H1 (cell line): Measurements from ENCODE around the gene TFAP2B. TPM values are rescaled to one million over a fixed set of nuclear protein-coding genes. Genes with fewer than 3 reads are reported as not detected.

Experiments
- BACH1 ChIP-seq: IDR thresholded peaks from 2 replicates; pipeline ENCODE4 v1.6.1; 2012; ENCODE audit warnings: low read length, improper control_type of control experiment
- CBX8 ChIP-seq: fragments of 300-800, 300-1000 bp; sonication (generic); IDR thresholded peaks from 2 replicates; pipeline ENCODE4 v1.7.1; 2016; ENCODE audit warnings: low read depth, low read length, borderline replicate concordance
- CEBPB ChIP-seq: IDR thresholded peaks from 2 replicates; pipeline ENCODE4 v1.6.1; 2012; ENCODE audit warnings: low read depth, low read length
- KDM1A ChIP-seq: fragments of 200-600, 300-600 bp; sonication (generic); IDR thresholded peaks from 2 replicates; pipeline ENCODE4 v1.7.1; 2016; ENCODE audit warnings: mild to moderate bottlenecking, low read length, borderline replicate concordance
- KDM4A ChIP-seq: IDR thresholded peaks from one replicate; pipeline ENCODE4 v1.7.1; 2012; ENCODE audit warnings: low read depth, mild to moderate bottlenecking, moderate library complexity, low read length, inconsistent platforms; ENCODE audit not compliant: severe bottlenecking
- MAX ChIP-seq: IDR thresholded peaks from 2 replicates; pipeline ENCODE4 v1.6.1; 2012; ENCODE audit warnings: inconsistent platforms
- NRF1 ChIP-seq: IDR thresholded peaks from 2 replicates; pipeline ENCODE4 v1.6.1; 2011; ENCODE audit warnings: mild to moderate bottlenecking, low read depth, low read length, improper control_type of control experiment
- PHF8 ChIP-seq: fragments of 200-600 bp; sonication (generic); conservative IDR thresholded peaks from 2 replicates; pipeline ENCODE4 v1.7.1; 2012; ENCODE audit warnings: low read depth, mild to moderate bottlenecking, inconsistent platforms, low read length, moderate library complexity
- POLR2A ChIP-seq, 2 experiments: IDR thresholded peaks; 1 replicate in 1 of 2; 2 replicates in 1 of 2; pipeline ENCODE4 v1.6.1; 2011; ENCODE audit warnings: low read depth in 2 of 2, low read length in 2 of 2, mild to moderate bottlenecking in 2 of 2; ENCODE audit errors: control extremely low read depth in 1 of 2
- RFX5 ChIP-seq: IDR thresholded peaks from 2 replicates; pipeline ENCODE4 v1.6.1; 2011; ENCODE audit warnings: low read depth, low read length, improper control_type of control experiment, borderline replicate concordance
- SP1 ChIP-seq: IDR thresholded peaks from 2 replicates; pipeline ENCODE4 v1.6.1; 2011; ENCODE audit warnings: low read depth, low read length
- SP4 ChIP-seq: IDR thresholded peaks from 2 replicates; pipeline ENCODE4 v1.6.1; 2012; ENCODE audit warnings: low read length, inconsistent platforms
- TCF12 ChIP-seq: IDR thresholded peaks from 2 replicates; pipeline ENCODE4 v1.6.1; 2011; ENCODE audit warnings: low read depth, mild to moderate bottlenecking, low read length
- polyA plus RNA-seq, 7 experiments: library from polyadenylated mRNA; depleted of rRNA in 3 of 7; stranded (reverse) in 5 of 7; unstranded in 2 of 7; fragments of >200 nt in 5 of 7; fragments of 200-250 nt in 2 of 7; gene quantifications; 1 replicate in 5 of 7; 2 replicates in 1 of 7; 4 replicates in 1 of 7; pipeline versions ENCODE4 v1.2.1 to v1.2.3, GENCODE V29; 2011 to 2013; ENCODE audit warnings: missing spikeins in 2 of 7, mixed read lengths in 2 of 7
- total RNA-seq: library from RNA; stranded (reverse); fragmentation: NEBNext Ultra II Directional; extraction: Animal tissue kit (Norgen Biotek cat#: 25700); gene quantifications from 2 replicates; pipeline ENCODE4 v1.2.1, GENCODE V29; 2021

TFAP2B gene
- total and polyA plus RNA-seq, 2 of the 8 experiments (the other 6 are each of a cell fraction or from before 2014, with no cell fraction given), result not detected

DNA sequence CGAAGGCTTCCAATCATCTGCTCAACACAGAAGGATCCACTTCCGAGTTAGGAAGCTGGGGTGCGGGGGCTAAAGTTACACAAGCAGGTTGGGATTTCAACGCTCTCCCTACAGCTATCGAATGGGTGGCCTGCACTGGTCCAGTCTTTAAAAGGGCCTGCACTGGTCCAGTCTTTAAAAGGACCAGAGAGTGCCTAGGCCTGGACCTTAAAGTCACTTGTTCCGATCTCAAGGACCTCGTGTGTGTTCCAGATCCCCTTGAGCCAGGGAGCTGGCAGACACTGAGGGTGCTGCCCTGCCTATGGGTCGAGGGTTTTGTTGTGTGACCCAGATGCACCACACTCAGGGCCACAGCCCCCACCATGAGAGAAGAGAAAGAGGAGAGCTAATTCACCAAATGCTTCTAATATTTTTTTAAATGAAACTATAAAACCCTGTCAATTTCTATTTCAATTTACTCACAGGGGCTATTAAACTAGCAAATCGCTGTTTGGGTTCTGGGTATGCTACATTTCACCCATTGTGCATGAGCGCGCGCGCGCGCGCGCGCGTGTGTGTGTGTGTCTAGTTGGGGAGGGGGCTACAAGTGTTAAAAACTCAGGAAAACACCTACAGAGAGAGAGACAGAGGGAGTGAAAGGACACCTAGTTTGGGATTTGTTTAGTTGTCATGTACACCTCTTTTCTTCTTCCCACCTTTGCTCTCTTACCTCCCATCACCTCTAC lies 7.5 kb downstream of the TFAP2B start (continued):
- TF ChIP-seq KDM4A (no peak), BACH1 (no peak), RFX5 (no peak), SP4 (no peak), TCF12 (no peak), CBX8 (peak; percentile 17; the same call in 1 of the 2 replicates), SP1 (no peak), PHF8 (no peak), MAX (no peak), POLR2A (IDR thresholded peaks at IDR 0.05; ENCODE audit: control extremely low read depth in 1 of 2, low read depth in 2 of 2, low read length in 2 of 2) (no peak), NRF1 (no peak), KDM1A (no peak), CEBPB (no peak)
